Measurements from ENCODE around the gene ULBP1.
"Not testable (repeated sequence)": the region's sequence is repeated elsewhere in the genome, so short reads cannot be mapped to it uniquely, and the experiment has no call there.

Gene ULBP1

GRCh38 chr6:149963462-149964307, at the start of gene ULBP1:
ULBP1 (plus strand) TSS chr6:149963943; CDS start chr6:149964050, 107 bp downstream.
- DNase-seq (ENCODE audit: low spot score), result peak; percentile 66

GRCh38 chr6:149915970-149916865, 47.5 kb upstream of the ULBP1 start:
- DNase-seq (ENCODE audit: low spot score), result no peak

GRCh38 chr6:149917679-149918078, 46.1 kb upstream of the ULBP1 start:
- no peak for DNase-seq (ENCODE audit: low spot score)

- no peak for DNase-seq (ENCODE audit: low spot score)
These were observed 45.4 kb upstream of the ULBP1 start for GRCh38 chr6:149918151-149918905.

- DNase-seq (ENCODE audit: low spot score), result not testable (repeated sequence)
These were observed 44.5 kb upstream of the ULBP1 start for GRCh38 chr6:149919126-149919833.

- DNase-seq (ENCODE audit: low spot score), result no peak
These were observed 43.9 kb upstream of the ULBP1 start for GRCh38 chr6:149919834-149920225.

GRCh38 chr6:149921361-149921760, 42.4 kb upstream of the ULBP1 start:
- no peak for DNase-seq (ENCODE audit: low spot score)

GRCh38 chr6:149922091-149922490, 41.7 kb upstream of the ULBP1 start:
- DNase-seq (ENCODE audit: low spot score), result not testable (repeated sequence)

- peak; percentile 91 for DNase-seq (ENCODE audit: low spot score)
These were observed 41.0 kb upstream of the ULBP1 start, which contains the start of gene RAET1G for GRCh38 chr6:149922642-149923326. RAET1G (minus strand) TSS chr6:149923121; CDS start chr6:149923010, 111 bp downstream.

- DNase-seq (ENCODE audit: low spot score), result no peak
These were observed 40.3 kb upstream of the ULBP1 start for GRCh38 chr6:149923327-149923986.

GRCh38 chr6:149924206-149924932, 39.4 kb upstream of the ULBP1 start:
- no peak for DNase-seq (ENCODE audit: low spot score)

- DNase-seq (ENCODE audit: low spot score), result no peak
These were observed 38.9 kb upstream of the ULBP1 start for GRCh38 chr6:149924933-149925252.

GRCh38 chr6:149925253-149925973, 38.3 kb upstream of the ULBP1 start:
- DNase-seq (ENCODE audit: low spot score), result no peak

GRCh38 chr6:149925974-149926777, 37.6 kb upstream of the ULBP1 start:
- peak; percentile 89 for DNase-seq (ENCODE audit: low spot score)

- DNase-seq (ENCODE audit: low spot score), result not testable (repeated sequence)
These were observed 36.7 kb upstream of the ULBP1 start for GRCh38 chr6:149927025-149927424.

GRCh38 chr6:149929422-149929821, 34.3 kb upstream of the ULBP1 start:
- peak; percentile 54 for DNase-seq (ENCODE audit: low spot score)

GRCh38 chr6:149931501-149931900, 32.2 kb upstream of the ULBP1 start:
- no peak for DNase-seq (ENCODE audit: low spot score)

- no peak for DNase-seq (ENCODE audit: low spot score)
These were observed 30.7 kb upstream of the ULBP1 start for GRCh38 chr6:149933036-149933435.

Measured in NAMALWA (cell line).